Measurements from ENCODE around the gene MBP. TPM values are rescaled to one million over a fixed set of nuclear protein-coding genes. Genes with fewer than 3 reads are reported as not detected.

Gene MBP
- total RNA-seq, 4 donors from 2014 or later = 18.1 to 58.8 (median 30.6) TPM

DNA sequence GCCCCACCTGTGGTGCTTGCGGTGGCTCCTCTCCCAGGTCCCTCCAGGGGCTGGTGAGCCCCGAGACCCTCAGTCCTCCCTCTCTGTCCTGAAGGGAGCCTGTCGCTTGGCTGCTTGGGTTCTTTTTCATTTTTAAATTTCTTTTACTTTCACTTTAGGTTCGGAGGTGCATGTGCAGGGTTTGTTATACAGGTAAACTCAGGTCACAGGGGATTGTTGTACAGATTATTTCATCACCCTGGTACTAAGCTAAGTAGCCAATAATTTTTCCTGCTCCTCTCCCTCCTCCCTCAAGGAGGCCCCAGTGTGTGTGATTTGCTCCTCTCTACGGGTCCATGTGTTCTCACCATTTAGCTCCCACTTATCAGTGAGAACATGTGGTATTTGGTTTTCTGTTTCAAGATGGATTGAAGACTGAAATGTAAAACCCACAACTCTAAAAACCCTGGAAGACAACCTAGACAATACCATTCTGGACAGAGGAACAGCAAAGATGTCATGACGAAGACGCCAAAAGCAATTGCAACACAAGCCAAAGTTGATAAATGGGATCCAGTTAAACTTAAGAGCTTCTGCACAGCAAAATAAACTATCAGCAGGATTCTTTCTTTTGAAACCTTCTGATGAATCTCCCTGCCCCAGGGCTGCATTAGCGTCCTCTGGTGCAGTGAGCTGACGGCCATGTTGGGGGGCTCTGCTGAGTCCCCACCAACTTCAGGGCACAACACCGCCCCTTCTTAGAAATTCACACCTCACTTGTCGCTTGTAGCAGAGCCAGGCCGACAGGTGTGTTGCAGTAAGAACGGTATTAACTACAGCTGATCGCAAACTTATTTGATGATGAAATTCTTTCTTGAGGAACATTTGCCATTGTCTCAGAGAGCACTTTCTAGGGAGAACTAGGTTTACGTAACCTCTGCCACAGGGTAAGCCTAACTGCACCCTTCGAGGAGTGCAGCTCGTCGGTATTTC lies 174.9 kb downstream of the MBP start:
- TF ChIP-seq, protein P1, sequence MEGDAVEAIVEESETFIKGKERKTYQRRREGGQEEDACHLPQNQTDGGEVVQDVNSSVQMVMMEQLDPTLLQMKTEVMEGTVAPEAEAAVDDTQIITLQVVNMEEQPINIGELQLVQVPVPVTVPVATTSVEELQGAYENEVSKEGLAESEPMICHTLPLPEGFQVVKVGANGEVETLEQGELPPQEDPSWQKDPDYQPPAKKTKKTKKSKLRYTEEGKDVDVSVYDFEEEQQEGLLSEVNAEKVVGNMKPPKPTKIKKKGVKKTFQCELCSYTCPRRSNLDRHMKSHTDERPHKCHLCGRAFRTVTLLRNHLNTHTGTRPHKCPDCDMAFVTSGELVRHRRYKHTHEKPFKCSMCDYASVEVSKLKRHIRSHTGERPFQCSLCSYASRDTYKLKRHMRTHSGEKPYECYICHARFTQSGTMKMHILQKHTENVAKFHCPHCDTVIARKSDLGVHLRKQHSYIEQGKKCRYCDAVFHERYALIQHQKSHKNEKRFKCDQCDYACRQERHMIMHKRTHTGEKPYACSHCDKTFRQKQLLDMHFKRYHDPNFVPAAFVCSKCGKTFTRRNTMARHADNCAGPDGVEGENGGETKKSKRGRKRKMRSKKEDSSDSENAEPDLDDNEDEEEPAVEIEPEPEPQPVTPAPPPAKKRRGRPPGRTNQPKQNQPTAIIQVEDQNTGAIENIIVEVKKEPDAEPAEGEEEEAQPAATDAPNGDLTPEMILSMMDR (IDR thresholded peaks at IDR 0.05; ENCODE audit: low read depth) = no peak

DNA sequence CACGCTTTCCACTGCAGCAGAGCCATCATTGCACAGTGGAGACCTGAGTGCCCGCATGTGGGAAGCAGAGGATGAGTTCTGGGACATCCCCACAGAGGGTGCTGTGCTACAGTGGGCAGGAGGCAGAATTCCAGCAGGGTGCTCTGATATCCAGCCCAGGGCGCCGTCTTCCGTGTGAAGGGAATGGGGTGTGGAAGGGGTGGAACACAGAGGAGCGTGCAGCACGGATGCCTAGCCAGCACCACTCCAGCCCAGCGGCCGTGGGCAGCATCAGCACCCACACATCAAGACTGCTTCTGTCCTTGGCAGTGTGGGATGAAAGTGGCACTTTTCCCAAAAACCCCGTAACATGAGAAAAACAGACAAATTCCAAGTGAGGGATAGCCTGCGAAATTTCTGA lies 175.9 kb downstream of the MBP start:
- TF ChIP-seq, protein P1 (IDR thresholded peaks at IDR 0.05; ENCODE audit: low read depth) = no peak

DNA sequence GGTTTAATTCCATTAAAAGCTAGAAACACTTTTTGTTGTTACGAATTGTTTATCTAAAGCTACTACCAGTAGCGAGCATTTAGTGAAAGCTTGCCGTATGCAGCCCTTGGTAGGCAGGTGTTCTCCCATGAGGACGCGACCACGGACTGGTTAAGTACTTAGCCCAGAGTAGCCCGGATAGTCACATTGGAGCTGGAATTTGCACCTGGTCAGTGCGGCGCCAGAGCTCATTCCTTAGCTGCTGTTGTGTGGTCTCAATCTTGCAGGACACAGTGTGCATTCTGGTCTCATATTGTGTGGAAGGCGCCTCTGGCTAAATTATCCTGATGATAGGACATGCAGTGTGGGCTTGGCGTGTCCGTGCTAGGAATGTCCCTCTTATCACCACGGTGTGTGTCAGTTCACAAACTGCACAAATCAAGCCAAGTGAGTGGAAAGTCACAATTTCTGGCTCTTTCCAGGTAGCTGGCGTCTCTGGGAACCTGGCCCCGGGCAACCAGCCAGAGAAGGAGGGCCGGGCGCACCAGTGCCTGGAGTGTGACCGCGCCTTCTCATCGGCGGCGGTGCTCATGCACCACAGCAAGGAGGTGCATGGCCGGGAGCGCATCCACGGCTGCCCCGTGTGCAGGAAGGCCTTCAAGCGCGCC lies 176.9 kb downstream of the MBP start:
- TF ChIP-seq, protein P1 (IDR thresholded peaks at IDR 0.05; ENCODE audit: low read depth) = no peak

DNA sequence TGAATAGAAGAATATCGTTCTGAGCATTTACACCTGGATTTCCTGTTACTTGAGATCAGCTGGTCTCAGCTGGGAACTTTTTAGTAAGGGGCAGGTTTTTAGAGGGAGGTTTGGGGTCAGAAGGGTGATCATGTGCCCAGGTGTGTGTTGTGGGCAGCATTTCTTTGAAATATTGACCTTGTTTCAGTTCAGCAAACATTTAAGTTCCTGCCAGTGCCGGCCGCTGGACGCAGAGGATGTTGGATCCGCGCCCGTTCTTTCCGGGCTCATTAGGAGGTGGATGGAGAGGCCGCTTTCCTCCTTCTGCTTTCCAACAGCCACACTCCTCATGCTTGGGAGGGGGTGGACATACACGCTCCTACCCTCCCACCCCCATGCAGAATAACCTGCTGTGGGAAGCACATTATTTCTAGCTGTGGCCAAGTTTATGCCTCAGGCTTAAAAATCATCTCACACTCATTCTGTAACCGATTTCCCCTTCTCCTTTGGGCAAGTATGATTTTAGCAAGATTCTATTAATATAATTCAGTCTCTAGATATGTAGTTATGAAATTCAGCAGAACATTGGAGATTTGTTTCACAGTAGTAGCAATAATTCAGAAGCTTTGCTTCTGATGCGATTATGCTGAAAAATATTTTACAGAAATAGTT lies 178.9 kb downstream of the MBP start:
- TF ChIP-seq, protein P1 (IDR thresholded peaks at IDR 0.05; ENCODE audit: low read depth) = no peak

DNA sequence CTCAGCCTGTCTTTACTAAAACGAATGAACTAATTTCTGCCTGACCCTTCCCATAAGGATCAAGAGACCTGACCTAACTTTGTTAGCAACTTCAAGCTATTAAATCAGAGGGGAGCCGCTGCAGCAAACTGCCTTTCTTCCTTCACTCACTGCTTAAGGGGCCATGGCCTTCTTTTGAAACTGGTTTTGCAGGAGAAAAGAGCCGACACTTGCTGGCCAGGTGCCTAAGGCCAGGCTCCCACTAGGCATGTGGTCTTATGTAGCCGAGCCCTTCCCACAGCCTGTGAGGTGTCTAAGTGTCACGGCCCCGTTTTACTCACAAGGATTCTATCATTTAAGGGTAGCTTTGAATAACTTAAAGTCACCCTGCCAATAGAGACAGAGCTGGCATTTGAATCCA lies 179.4 kb downstream of the MBP start:
- TF ChIP-seq, protein P1 (IDR thresholded peaks at IDR 0.05; ENCODE audit: low read depth) = no peak

DNA sequence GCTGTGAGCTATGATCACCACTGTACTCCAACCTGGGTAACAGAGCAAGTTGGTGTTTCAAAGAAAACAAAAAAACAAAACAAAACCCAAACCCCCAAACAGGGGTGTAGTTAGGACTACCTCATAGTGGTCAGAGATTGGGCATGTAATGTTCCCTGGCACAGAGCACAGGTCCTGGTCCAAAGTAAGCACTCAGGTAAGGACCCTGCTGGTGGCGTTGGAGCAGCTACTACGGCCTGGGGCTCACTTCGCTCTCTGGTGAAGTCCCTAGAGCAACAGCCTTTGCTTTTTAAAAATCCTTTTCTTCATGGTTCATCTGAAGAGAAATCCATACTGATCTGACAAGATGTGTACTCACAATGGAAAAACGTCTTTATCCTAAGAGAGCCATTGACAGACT lies 179.8 kb downstream of the MBP start:
- TF ChIP-seq, protein P1 (IDR thresholded peaks at IDR 0.05; ENCODE audit: low read depth) = no peak
